GM06990 (cell line): ENCODE data around the gene GGA3.
"Not testable (repeated sequence)": the region's sequence is repeated elsewhere in the genome, so short reads cannot be mapped to it uniquely, and the experiment has no call there.

Experiments
- DNase-seq: peaks from one replicate; pipeline ENCODE4 v3.0.0-alpha.2; 2011; ENCODE audit not compliant: insufficient read length; ENCODE audit errors: extremely low read depth
- H3K27me3 ChIP-seq: replicated peaks from 2 replicates; pipeline ENCODE4 v1.6.0; 2011; ENCODE audit warnings: low read length; ENCODE audit not compliant: control insufficient read depth, insufficient read depth
- H3K36me3 ChIP-seq: 2 replicates; pipeline ENCODE4 v1.5.1; 2011; ENCODE audit warnings: low read length; ENCODE audit not compliant: control insufficient read depth, insufficient read depth
- H3K4me3 ChIP-seq: replicated peaks from 2 replicates; pipeline ENCODE4 v1.5.1; 2011; ENCODE audit warnings: low read depth, mild to moderate bottlenecking, control low read depth, low read length
- CTCF ChIP-seq: IDR thresholded peaks from 2 replicates; pipeline ENCODE4 v1.5.1; 2011; ENCODE audit warnings: low read length, control low read depth, mild to moderate bottlenecking, inconsistent platforms; ENCODE audit not compliant: insufficient read depth, poor library complexity, severe bottlenecking

Gene GGA3

GRCh38 chr17:75300280-75300679 lies 38.9 kb upstream of the GGA3 start:
- Histone ChIP-seq H3K36me3 (no peaks in the 10 kb centered on the region), H3K4me3 (no peak overlapping the region), H3K27me3 (no peaks in the 10 kb centered on the region)
- no peak for TF ChIP-seq CTCF
- DNase-seq = no peak

- Histone ChIP-seq H3K27me3 (no peaks in the 10 kb centered on the region), H3K4me3 (peak overlapping the region; percentile 22), H3K36me3 (no peaks in the 10 kb centered on the region)
- no peak for TF ChIP-seq CTCF
- DNase-seq = peak; percentile 81
These were observed 34.1 kb upstream of the GGA3 start for GRCh38 chr17:75295201-75296158.

- H3K4me3 ChIP-seq, H3K27me3 ChIP-seq, DNase-seq, H3K36me3 ChIP-seq: not testable (repeated sequence)
These were observed 31.5 kb upstream of the GGA3 start for GRCh38 chr17:75292810-75293448.

DNA sequence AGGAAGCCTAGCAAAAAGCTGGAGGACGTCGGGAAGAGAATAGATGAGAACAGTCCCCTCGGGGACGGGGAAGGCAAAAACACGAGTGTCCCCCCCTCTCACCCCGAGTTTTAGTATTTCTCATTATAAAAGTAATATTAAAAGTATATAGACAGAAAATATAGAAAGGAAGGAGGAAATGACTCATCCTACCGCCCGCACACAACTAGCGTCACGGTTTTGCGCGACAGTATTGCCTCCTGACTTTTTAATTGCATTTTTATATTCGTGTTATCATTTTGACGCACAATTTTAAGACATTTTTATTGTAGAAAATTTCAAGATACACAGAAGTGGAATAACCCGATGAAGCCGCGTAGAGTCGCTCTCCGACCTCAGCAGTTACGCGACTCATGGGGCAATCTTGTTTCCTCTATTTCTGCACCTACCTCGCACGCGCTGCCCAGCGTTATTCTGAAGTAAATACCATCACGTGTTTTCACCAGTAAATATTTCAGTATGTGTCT lies 28.5 kb upstream of the GGA3 start:
- no peak for DNase-seq
- Histone ChIP-seq H3K27me3 (no peaks in the 10 kb centered on the region), H3K36me3 (peaks cover 14% of the 10 kb centered on the region), H3K4me3 (peak overlapping the region; percentile 71)
- peak; percentile 56 for TF ChIP-seq CTCF

DNA sequence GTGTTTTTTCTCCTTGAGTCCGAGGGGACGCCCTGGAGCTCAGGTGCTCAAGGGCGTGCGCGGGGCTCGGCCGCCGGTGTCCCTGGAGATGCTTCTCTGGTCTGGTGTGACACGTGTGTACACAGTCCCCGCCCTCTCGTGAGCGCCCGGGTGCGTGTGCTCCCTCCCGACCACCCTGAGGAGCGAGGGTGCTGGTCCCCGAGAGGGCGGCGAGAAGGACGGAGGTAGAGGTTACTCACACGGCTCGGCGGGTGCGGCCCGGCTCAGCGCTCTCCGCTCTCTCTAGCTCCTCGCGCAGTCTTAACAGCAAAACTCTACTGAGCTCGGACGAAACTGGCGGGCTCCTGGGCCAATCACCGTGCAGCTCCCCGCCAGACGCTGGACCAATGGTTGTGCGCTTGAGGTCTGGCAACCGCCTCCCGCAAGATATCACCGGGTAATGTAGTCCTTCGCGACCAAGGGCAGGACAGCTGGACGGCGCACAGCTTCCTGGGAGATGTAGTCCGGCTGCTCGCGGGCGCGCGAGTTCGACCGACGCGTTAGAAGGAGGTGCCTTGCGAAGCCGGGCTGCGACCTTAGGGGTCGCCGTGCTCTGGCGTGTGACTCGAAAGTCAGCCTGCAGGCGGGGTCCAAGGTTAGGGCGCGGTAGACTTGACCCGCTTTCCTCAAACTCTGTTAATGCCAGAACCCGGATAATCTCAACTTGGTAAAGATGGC lies 27.9 kb upstream of the GGA3 start, which contains the start of gene SLC25A19:
TSS of gene SLC25A19 (minus strand) at position 319 of the 717 bp plus-strand sequence. CDS start 2,669 bp downstream, outside the sequence.
- Histone ChIP-seq H3K36me3 (peaks cover 14% of the 10 kb centered on the region), H3K27me3 (no peaks in the 10 kb centered on the region), H3K4me3 (peak within 1 kb of the TSS; percentile 88)
- DNase-seq = peak; percentile 98
- peak; percentile 61 for TF ChIP-seq CTCF
